K562 (cell line): ENCODE results near the gene CNOT9. TPM values are rescaled to one million over a fixed set of nuclear protein-coding genes. Genes with fewer than 3 reads are reported as not detected.

Source experiments
- ATAC-seq: fragments of 200-7000 bp; cut with Tn5 transposase; 3 replicates; pipeline ENCODE4 v1.9.1; 2020; ENCODE audit warnings: moderate library complexity
- BruUV-seq: library from RNA; stranded (reverse); fragments of 400-500 nt; replicated peaks from 2 replicates; lab custom pipeline; 2021; lab: Mats Ljungman, UMichigan
- CTCF ChIA-PET: fragments of 300-600 bp; formaldehyde crosslinking; extraction: SDS; loops from one replicate; lab custom pipeline; 2021; ENCODE audit warnings: low intra/inter-chr PET ratio; lab: Yijun Ruan, JAX
- POLR2A ChIA-PET: fragments of 300-600, 350-650 bp; sonication (Branson Sonifier 250); formaldehyde crosslinking; extraction: SDS; loops from one replicate; lab custom pipeline; 2021; ENCODE audit warnings: antibody characterized with exemption, inconsistent platforms; lab: Yijun Ruan, JAX
- DNase-seq, 4 experiments: peaks; one replicate each; pipeline versions ENCODE4 v3.0.0 to v3.0.0-alpha.2; 2011 to 2018; ENCODE audit warnings: low spot score in 3 of 4, mixed read lengths in 3 of 4; ENCODE audit errors: extremely low read depth in 1 of 4
- FAIRE-seq: peaks from 2 replicates; lab custom pipeline; 2011; peaks lifted over from hg19 to GRCh38; lab: Jason Lieb, UNC
- H2AFZ ChIP-seq: 2 replicates; pipeline ENCODE4 v1.6.0; 2011; ENCODE audit warnings: low read depth, low read length, control low read depth, inconsistent platforms
- H3K27ac ChIP-seq: fragments of 200-600 bp; 3 replicates; pipeline ENCODE4 v1.8.0; 2011; ENCODE audit warnings: low read depth, mild to moderate bottlenecking, control low read depth, inconsistent platforms, low read length, moderate library complexity, mixed read lengths; ENCODE audit errors: extremely low read depth
- H3K27me3 ChIP-seq, 2 experiments: fragments of 300-600 bp in 1 of 2; 2 replicates in 1 of 2; 3 replicates in 1 of 2; pipeline versions ENCODE4 v1.6.0 to v1.8.0; 2011; ENCODE audit warnings: inconsistent platforms in 2 of 2, low read length in 2 of 2, mild to moderate bottlenecking in 1 of 2, mixed read lengths in 1 of 2, moderate library complexity in 1 of 2; ENCODE audit not compliant: control insufficient read depth in 2 of 2, insufficient read depth in 2 of 2
- H3K36me3 ChIP-seq: fragments of 300-600 bp; 3 replicates; pipeline ENCODE4 v1.8.0; 2011; ENCODE audit warnings: mild to moderate bottlenecking, low read length, inconsistent platforms; ENCODE audit not compliant: control insufficient read depth, insufficient read depth
- H3K4me1 ChIP-seq, 2 experiments: fragments of 200-600 bp in 1 of 2; replicated peaks in 1 of 2; 2 replicates in 1 of 2; 3 replicates in 1 of 2; pipeline versions ENCODE4 v1.5.1 to v1.8.0; 2011; ENCODE audit warnings: inconsistent platforms in 2 of 2, low read length in 2 of 2, mild to moderate bottlenecking in 1 of 2, mixed read lengths in 1 of 2, moderate library complexity in 1 of 2; ENCODE audit not compliant: control insufficient read depth in 2 of 2, insufficient read depth in 2 of 2
- H3K4me2 ChIP-seq: 2 replicates; pipeline ENCODE4 v1.6.1; 2011; ENCODE audit warnings: low read length, control low read depth, inconsistent platforms, mixed read lengths; ENCODE audit not compliant: insufficient read depth
- H3K4me3 ChIP-seq: fragments of 200-600 bp; sonication (generic), shearing (Covaris generic); 2 replicates; pipeline ENCODE4 v1.5.1; 2016; ENCODE audit warnings: control low read depth, inconsistent platforms
- H3K79me2 ChIP-seq: fragments of 200-600 bp; 3 replicates; pipeline ENCODE4 v1.8.0; 2011; ENCODE audit warnings: low read length, inconsistent platforms; ENCODE audit not compliant: control insufficient read depth, insufficient read depth
- H3K9ac ChIP-seq, 2 experiments: 2 replicates each; pipeline versions ENCODE4 v1.6.0 to v1.6.1; 2011; ENCODE audit warnings: low read depth in 2 of 2, low read length in 2 of 2, control low read depth in 1 of 2, inconsistent platforms in 1 of 2, mild to moderate bottlenecking in 1 of 2, mixed read lengths in 1 of 2; ENCODE audit not compliant: insufficient read depth in 1 of 2
- H3K9me1 ChIP-seq: one replicate; pipeline ENCODE4 v1.6.0; 2011; ENCODE audit warnings: inconsistent platforms, mild to moderate bottlenecking, low read length, moderate library complexity; ENCODE audit not compliant: control insufficient read depth, insufficient read depth
- H3K9me3 ChIP-seq: replicated peaks from 2 replicates; pipeline ENCODE4 v1.5.1; 2011; ENCODE audit warnings: low read depth, low read length, inconsistent platforms; ENCODE audit not compliant: control insufficient read depth, insufficient read depth
- H4K20me1 ChIP-seq: replicated peaks from 2 replicates; pipeline ENCODE4 v1.6.1; 2011; ENCODE audit warnings: low read length, inconsistent platforms, mixed read lengths; ENCODE audit not compliant: control insufficient read depth, insufficient read depth
- CBX2 ChIP-seq: fragments of 200-600 bp; sonication (generic); IDR thresholded peaks from one replicate; pipeline ENCODE4 v1.6.1; 2012; ENCODE audit warnings: mild to moderate bottlenecking, low read length, inconsistent platforms; ENCODE audit not compliant: insufficient read depth, poor library complexity, severe bottlenecking
- CREM ChIP-seq: IDR thresholded peaks from 2 replicates; pipeline ENCODE4 v1.6.1; 2014; ENCODE audit warnings: antibody characterized with exemption, low read depth
- IRF1 ChIP-seq: sonication (generic); formaldehyde crosslinking; IDR thresholded peaks from 2 replicates; pipeline ENCODE4 v1.8.0; 2022; ENCODE audit warnings: missing genetic modification reagents, mild to moderate bottlenecking, borderline replicate concordance
- NONO ChIP-seq, 2 experiments: fragments of 200-400 bp in 1 of 2; fragments of 450-650 bp in 1 of 2; formaldehyde crosslinking in 1 of 2; IDR thresholded peaks; 2 replicates each; pipeline ENCODE4 v1.6.1; 2017; ENCODE audit warnings: low read depth in 2 of 2, mild to moderate bottlenecking in 2 of 2, moderate library complexity in 2 of 2, low read length in 1 of 2
- PHF21A ChIP-seq: fragments of 450-650 bp; IDR thresholded peaks from 2 replicates; pipeline ENCODE4 v1.6.1; 2017; ENCODE audit warnings: low read depth, borderline replicate concordance
- PURB ChIP-seq: sonication (generic); formaldehyde crosslinking; IDR thresholded peaks from 2 replicates; pipeline ENCODE4 v1.9.0; 2021; ENCODE audit warnings: low read depth, mild to moderate bottlenecking, missing genetic modification reagents
- ZBTB8A ChIP-seq: fragments of 450-650 bp; IDR thresholded peaks from 2 replicates; pipeline ENCODE4 v1.6.1; 2018; ENCODE audit warnings: mild to moderate bottlenecking, moderate library complexity; ENCODE audit not compliant: partially characterized antibody
- ZC3H8 ChIP-seq: fragments of 450-650 bp; IDR thresholded peaks from 2 replicates; pipeline ENCODE4 v1.6.1; 2017
- ZNF644 ChIP-seq: fragments of 200-800 bp; sonication (Bioruptor generic); IDR thresholded peaks from 2 replicates; pipeline ENCODE4 v1.6.1; 2016; ENCODE audit warnings: low read depth, missing genetic modification characterization, missing compliant biosample characterization
- ZNF668 ChIP-seq: fragments of 250-450 bp; sonication (Bioruptor Pico); IDR thresholded peaks from 2 replicates; pipeline ENCODE4 v1.8.0; 2022; ENCODE audit warnings: mild to moderate bottlenecking, inconsistent platforms
- ZNF79 ChIP-seq: fragments of 250-450 bp; sonication (Bioruptor Pico); IDR thresholded peaks from 2 replicates; pipeline ENCODE4 v1.4.0; 2020; ENCODE audit warnings: low read depth, mild to moderate bottlenecking, moderate library complexity
- WGBS: fragments of 100-300 bp; shearing (Covaris generic); methylation state at CpG from one replicate; pipeline ENCODE4 v1.1.6; 2016; ENCODE audit warnings: low coverage, mixed read lengths; ENCODE audit not compliant: insufficient coverage; ENCODE audit errors: missing lambda C conversion rate; 5-methylcytosine and 5-hydroxymethylcytosine counted together
- in situ Hi-C: fragments of 300-500 bp; cut with MboI; formaldehyde crosslinking; loops from 4 replicates; pipeline ENCODE4 v1.15.0; 2018; ENCODE audit warnings: inconsistent platforms, mixed read lengths
- intact Hi-C: fragments of 100-400 bp; cut with micrococcal nuclease; formaldehyde crosslinking; loops from 2 replicates; pipeline ENCODE4 v1.14.2; 2022
- polyA plus RNA-seq, 8 experiments: library from polyadenylated mRNA; depleted of rRNA in 4 of 8; stranded (reverse) in 5 of 8; unstranded in 3 of 8; fragments of >200 nt; fragmentation: Nextera tagmentation in 2 of 8; fragmentation: Illumina TruSeq in 1 of 8; extraction: Ambion mirVana in 2 of 8; extraction: Trizol in 1 of 8; gene quantifications; 2 replicates each; pipeline versions ENCODE4 v1.2.1 to v1.2.3, GENCODE V29; 2011 to 2014; ENCODE audit warnings: inconsistent platforms in 1 of 8, missing spikeins in 1 of 8
- total RNA-seq, 7 experiments: library from RNA; depleted of rRNA in 6 of 7; stranded (reverse); fragments of >200 nt in 6 of 7; fragmentation: Illumina TruSeq in 2 of 7; extraction: Trizol in 2 of 7; gene quantifications; 2 replicates each; pipeline versions ENCODE4 v1.2.1 to v1.2.3, GENCODE V29; 2011 to 2021; ENCODE audit warnings: low replicate concordance in 1 of 7
- TF ChIP-seq, protein P1 (sequence below), 2 experiments: fragments of 450-650 bp in 1 of 2; IDR thresholded peaks; 2 replicates each; pipeline ENCODE4 v1.6.1; 2011 to 2017; ENCODE audit warnings: low read depth in 2 of 2, antibody characterized with exemption in 1 of 2, borderline replicate concordance in 1 of 2, low read length in 1 of 2, mild to moderate bottlenecking in 1 of 2, mixed read lengths in 1 of 2; ENCODE audit not compliant: control insufficient read depth in 1 of 2

The CNOT9 gene
- total and polyA plus RNA-seq, 9 of the 15 experiments (the other 6 are each of a cell fraction or from before 2014, with no cell fraction given): 19.0 to 82.6 (median 46.7) TPM

GRCh38 chr2:218557941-218558340, 10.7 kb upstream of the CNOT9 start:
- H3K4me1 ChIP-seq: no peaks in the 10 kb centered on the region
- H3K4me3 ChIP-seq: no peak overlapping the region
- peaks cover 4% of the 10 kb centered on the region; the same call in 1 of the 3 replicates for H3K79me2 ChIP-seq
- WGBS: 70% methylated on average over 2 of the region's 2 CpGs
- in situ Hi-C loops: no loop called here
- ChIA-PET POLR2A (interaction anchor here (0.6 kb wide), 1 partner anchor 17 kb away, joined by 3 read pairs; no protein-coding TSS in a partner anchor), CTCF (no interaction called here)
- TF ChIP-seq IRF1: no peak
- no peak for TF ChIP-seq CBX2
- no peak for TF ChIP-seq ZNF79 (CRISPR knock-in tag)
- TF ChIP-seq ZNF668: no peak
- no peak for TF ChIP-seq PURB (CRISPR knock-in tag)
- TF ChIP-seq CREM: no peak
- TF ChIP-seq ZBTB8A: no peak
- no peak for TF ChIP-seq PHF21A
- TF ChIP-seq ZNF644 (tag): no peak
- TF ChIP-seq ZC3H8: no peak
- TF ChIP-seq, protein P1, sequence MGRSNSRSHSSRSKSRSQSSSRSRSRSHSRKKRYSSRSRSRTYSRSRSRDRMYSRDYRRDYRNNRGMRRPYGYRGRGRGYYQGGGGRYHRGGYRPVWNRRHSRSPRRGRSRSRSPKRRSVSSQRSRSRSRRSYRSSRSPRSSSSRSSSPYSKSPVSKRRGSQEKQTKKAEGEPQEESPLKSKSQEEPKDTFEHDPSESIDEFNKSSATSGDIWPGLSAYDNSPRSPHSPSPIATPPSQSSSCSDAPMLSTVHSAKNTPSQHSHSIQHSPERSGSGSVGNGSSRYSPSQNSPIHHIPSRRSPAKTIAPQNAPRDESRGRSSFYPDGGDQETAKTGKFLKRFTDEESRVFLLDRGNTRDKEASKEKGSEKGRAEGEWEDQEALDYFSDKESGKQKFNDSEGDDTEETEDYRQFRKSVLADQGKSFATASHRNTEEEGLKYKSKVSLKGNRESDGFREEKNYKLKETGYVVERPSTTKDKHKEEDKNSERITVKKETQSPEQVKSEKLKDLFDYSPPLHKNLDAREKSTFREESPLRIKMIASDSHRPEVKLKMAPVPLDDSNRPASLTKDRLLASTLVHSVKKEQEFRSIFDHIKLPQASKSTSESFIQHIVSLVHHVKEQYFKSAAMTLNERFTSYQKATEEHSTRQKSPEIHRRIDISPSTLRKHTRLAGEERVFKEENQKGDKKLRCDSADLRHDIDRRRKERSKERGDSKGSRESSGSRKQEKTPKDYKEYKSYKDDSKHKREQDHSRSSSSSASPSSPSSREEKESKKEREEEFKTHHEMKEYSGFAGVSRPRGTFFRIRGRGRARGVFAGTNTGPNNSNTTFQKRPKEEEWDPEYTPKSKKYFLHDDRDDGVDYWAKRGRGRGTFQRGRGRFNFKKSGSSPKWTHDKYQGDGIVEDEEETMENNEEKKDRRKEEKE (IDR thresholded peaks at IDR 0.05; ENCODE audit: borderline replicate concordance in 1 of 2, control insufficient read depth in 1 of 2, low read depth in 2 of 2, low read length in 1 of 2): no peak
- no peak for TF ChIP-seq NONO (IDR thresholded peaks at IDR 0.05; ENCODE audit: low read depth in 2 of 2, low read length in 1 of 2)
- TF ChIP-seq, all 486 proteins: peak for 0
- DNase-seq (no peak), FAIRE-seq (no peak), ATAC-seq (no peak)
- no peak overlapping the region for H2AFZ ChIP-seq
- H3K27ac ChIP-seq: no peak overlapping the region
- H3K27me3 ChIP-seq: no peaks in the 10 kb centered on the region
- intact Hi-C loops: no loop called here
- H3K9me1 ChIP-seq: no peaks in the 10 kb centered on the region
- H3K9me3 ChIP-seq: no peaks in the 10 kb centered on the region
- no peak overlapping the region for H3K4me2 ChIP-seq
- peaks cover 81% of the 10 kb centered on the region for H3K36me3 ChIP-seq
- no TSS peak for BruUV-seq
- H3K9ac ChIP-seq: no peak overlapping the region
- H4K20me1 ChIP-seq: no peaks in the 10 kb centered on the region
